HEK293 (cell line): ENCODE results near the gene SCYL3.

Experiments
- CTCF ChIA-PET: fragments of 350-600 bp; formaldehyde crosslinking; extraction: SDS; loops from one replicate; lab custom pipeline; 2021; ENCODE audit warnings: antibody characterized with exemption; lab: Yijun Ruan, JAX
- POLR2A ChIA-PET: fragments of 300-600 bp; formaldehyde crosslinking; extraction: SDS; loops from one replicate; lab custom pipeline; 2020; ENCODE audit warnings: antibody characterized with exemption, inconsistent platforms; lab: Yijun Ruan, JAX
- H3K27ac ChIP-seq: fragments of 200-500 bp; sonication (Bioruptor generic); 2 replicates; pipeline ENCODE4 v1.5.1; 2014; ENCODE audit warnings: low read depth, low read length, control low read depth, inconsistent platforms; ENCODE audit errors: extremely low read depth
- H3K36me3 ChIP-seq, 2 experiments: fragments of 200-500 bp in 1 of 2; sonication (Bioruptor generic) in 1 of 2; 1 replicate in 1 of 2; 2 replicates in 1 of 2; pipeline ENCODE4 v1.5.1; 2014 to 2017; ENCODE audit warnings: inconsistent platforms in 2 of 2, low read length in 2 of 2; ENCODE audit not compliant: control insufficient read depth in 2 of 2, insufficient read depth in 1 of 2
- H3K4me1 ChIP-seq: fragments of 200-500 bp; sonication (Bioruptor generic); 2 replicates; pipeline ENCODE4 v1.5.1; 2014; ENCODE audit warnings: mild to moderate bottlenecking, low read length, inconsistent platforms; ENCODE audit not compliant: control insufficient read depth, insufficient read depth
- H3K4me3 ChIP-seq: 2 replicates; pipeline ENCODE4 v1.5.1; 2011; ENCODE audit warnings: low read depth, mild to moderate bottlenecking, control low read depth, low read length, moderate library complexity
- H3K9me3 ChIP-seq: fragments of 200-500 bp; sonication (Bioruptor generic); 2 replicates; pipeline ENCODE4 v1.5.1; 2014; ENCODE audit warnings: low read depth, low read length, inconsistent platforms; ENCODE audit not compliant: control insufficient read depth, insufficient read depth
- AEBP2 ChIP-seq: fragments of 450-650 bp; formaldehyde crosslinking; IDR thresholded peaks from 2 replicates; pipeline ENCODE4 v1.5.1; 2016; ENCODE audit warnings: missing biosample characterization, missing genetic modification characterization, borderline replicate concordance
- BCL11A ChIP-seq: fragments of 450-650 bp; formaldehyde crosslinking; IDR thresholded peaks from 2 replicates; pipeline ENCODE4 v1.5.1; 2016; ENCODE audit warnings: low read depth, missing biosample characterization, missing genetic modification characterization
- HOXA7 ChIP-seq: sonication (generic); formaldehyde crosslinking; IDR thresholded peaks from 2 replicates; pipeline ENCODE4 v1.8.1; 2022; ENCODE audit warnings: missing genetic modification reagents, borderline replicate concordance
- SCRT2 ChIP-seq: fragments of 450-650 bp; formaldehyde crosslinking; IDR thresholded peaks from 2 replicates; pipeline ENCODE4 v1.5.1; 2016; ENCODE audit warnings: missing biosample characterization, missing genetic modification characterization
- ZBTB20 ChIP-seq: fragments of 450-650 bp; formaldehyde crosslinking; IDR thresholded peaks from 2 replicates; pipeline ENCODE4 v1.5.1; 2016; ENCODE audit warnings: missing biosample characterization, missing genetic modification characterization
- ZBTB48 ChIP-seq: fragments of 450-650 bp; formaldehyde crosslinking; IDR thresholded peaks from 2 replicates; pipeline ENCODE4 v1.5.1; 2016; ENCODE audit warnings: missing biosample characterization, missing genetic modification characterization
- ZBTB8A ChIP-seq: fragments of 450-650 bp; formaldehyde crosslinking; IDR thresholded peaks from 2 replicates; pipeline ENCODE4 v1.5.1; 2016; ENCODE audit warnings: missing biosample characterization, missing genetic modification characterization
- ZFP3 ChIP-seq: fragments of 450-650 bp; formaldehyde crosslinking; IDR thresholded peaks from 2 replicates; pipeline ENCODE4 v1.5.1; 2016; ENCODE audit warnings: low read depth, missing biosample characterization, missing genetic modification characterization
- ZNF10 ChIP-seq: fragments of 450-650 bp; formaldehyde crosslinking; IDR thresholded peaks from 2 replicates; pipeline ENCODE4 v1.5.1; 2017; ENCODE audit warnings: missing biosample characterization, missing genetic modification characterization
- ZNF114 ChIP-seq: fragments of 450-650 bp; formaldehyde crosslinking; IDR thresholded peaks from 2 replicates; pipeline ENCODE4 v1.5.0; 2017; ENCODE audit warnings: missing biosample characterization, missing genetic modification characterization
- ZNF133 ChIP-seq: fragments of 450-650 bp; formaldehyde crosslinking; IDR thresholded peaks from 2 replicates; pipeline ENCODE4 v1.5.1; 2016; ENCODE audit warnings: missing biosample characterization, missing genetic modification characterization
- ZNF140 ChIP-seq: fragments of 450-650 bp; formaldehyde crosslinking; IDR thresholded peaks from 2 replicates; pipeline ENCODE4 v1.5.1; 2016; ENCODE audit warnings: missing biosample characterization, missing genetic modification characterization
- ZNF19 ChIP-seq: fragments of 450-650 bp; formaldehyde crosslinking; IDR thresholded peaks from 2 replicates; pipeline ENCODE4; 2016; ENCODE audit warnings: missing biosample characterization, missing genetic modification characterization, low read depth
- ZNF221 ChIP-seq: fragments of 450-650 bp; formaldehyde crosslinking; IDR thresholded peaks from 2 replicates; pipeline ENCODE4 v1.5.1; 2017; ENCODE audit warnings: missing biosample characterization, missing genetic modification characterization, borderline replicate concordance
- ZNF23 ChIP-seq: fragments of 450-650 bp; formaldehyde crosslinking; IDR thresholded peaks from 2 replicates; pipeline ENCODE4 v1.5.1; 2016; ENCODE audit warnings: missing biosample characterization, missing genetic modification characterization, borderline replicate concordance
- ZNF350 ChIP-seq: fragments of 450-650 bp; formaldehyde crosslinking; IDR thresholded peaks from 2 replicates; pipeline ENCODE4 v1.5.0; 2017; ENCODE audit warnings: missing biosample characterization, mild to moderate bottlenecking, missing genetic modification characterization
- ZNF391 ChIP-seq: fragments of 450-650 bp; formaldehyde crosslinking; IDR thresholded peaks from 2 replicates; pipeline ENCODE4 v1.5.1; 2016; ENCODE audit warnings: low read depth, missing biosample characterization, missing genetic modification characterization, borderline replicate concordance
- ZNF416 ChIP-seq: fragments of 450-650 bp; formaldehyde crosslinking; IDR thresholded peaks from 2 replicates; pipeline ENCODE4 v1.5.1; 2016; ENCODE audit warnings: missing biosample characterization, missing genetic modification characterization
- ZNF501 ChIP-seq: fragments of 450-650 bp; formaldehyde crosslinking; IDR thresholded peaks from 2 replicates; pipeline ENCODE4 v1.5.1; 2016; ENCODE audit warnings: missing biosample characterization, missing genetic modification characterization
- ZNF510 ChIP-seq: fragments of 450-650 bp; formaldehyde crosslinking; IDR thresholded peaks from 2 replicates; pipeline ENCODE4 v1.5.1; 2018; ENCODE audit warnings: mild to moderate bottlenecking, missing genetic modification characterization, missing biosample characterization; ENCODE audit not compliant: insufficient replicate concordance
- ZNF514 ChIP-seq: fragments of 450-650 bp; formaldehyde crosslinking; IDR thresholded peaks from 2 replicates; pipeline ENCODE4 v1.5.1; 2016; ENCODE audit warnings: missing biosample characterization, missing genetic modification characterization
- ZNF521 ChIP-seq: fragments of 450-650 bp; formaldehyde crosslinking; IDR thresholded peaks from 2 replicates; pipeline ENCODE4 v1.5.1; 2017; ENCODE audit warnings: missing biosample characterization, mild to moderate bottlenecking, missing genetic modification characterization
- ZNF529 ChIP-seq: fragments of 450-650 bp; formaldehyde crosslinking; IDR thresholded peaks from 2 replicates; pipeline ENCODE4 v1.5.1; 2017; ENCODE audit warnings: missing genetic modification characterization, missing biosample characterization; ENCODE audit not compliant: insufficient replicate concordance
- ZNF548 ChIP-seq: fragments of 450-650 bp; formaldehyde crosslinking; IDR thresholded peaks from 2 replicates; pipeline ENCODE4 v1.5.1; 2016; ENCODE audit warnings: missing biosample characterization, missing genetic modification characterization
- ZNF560 ChIP-seq: fragments of 450-650 bp; formaldehyde crosslinking; IDR thresholded peaks from 2 replicates; pipeline ENCODE4 v1.5.1; 2017; ENCODE audit warnings: missing biosample characterization, missing genetic modification characterization, borderline replicate concordance
- ZNF664 ChIP-seq: fragments of 450-650 bp; formaldehyde crosslinking; IDR thresholded peaks from 2 replicates; pipeline ENCODE4 v1.5.1; 2016; ENCODE audit warnings: missing biosample characterization, missing genetic modification characterization
- ZNF701 ChIP-seq: fragments of 450-650 bp; formaldehyde crosslinking; IDR thresholded peaks from 2 replicates; pipeline ENCODE4 v1.5.1; 2016; ENCODE audit warnings: missing biosample characterization, missing genetic modification characterization
- ZNF792 ChIP-seq: fragments of 450-650 bp; formaldehyde crosslinking; IDR thresholded peaks from 2 replicates; pipeline ENCODE4 v1.5.1; 2016; ENCODE audit warnings: missing biosample characterization, missing genetic modification characterization
- ZNF830 ChIP-seq: fragments of 450-650 bp; IDR thresholded peaks from 2 replicates; pipeline ENCODE4 v1.5.0; 2018; ENCODE audit warnings: missing biosample characterization, missing genetic modification characterization, low read depth, mild to moderate bottlenecking, moderate library complexity
- ZSCAN16 ChIP-seq: fragments of 450-650 bp; formaldehyde crosslinking; IDR thresholded peaks from 2 replicates; pipeline ENCODE4 v1.5.1; 2016; ENCODE audit warnings: missing biosample characterization, missing genetic modification characterization
- ZSCAN30 ChIP-seq: fragments of 450-650 bp; IDR thresholded peaks from 2 replicates; pipeline ENCODE4 v1.5.1; 2018; ENCODE audit warnings: missing biosample characterization, mild to moderate bottlenecking, missing genetic modification characterization, moderate library complexity

Gene SCYL3

DNA sequence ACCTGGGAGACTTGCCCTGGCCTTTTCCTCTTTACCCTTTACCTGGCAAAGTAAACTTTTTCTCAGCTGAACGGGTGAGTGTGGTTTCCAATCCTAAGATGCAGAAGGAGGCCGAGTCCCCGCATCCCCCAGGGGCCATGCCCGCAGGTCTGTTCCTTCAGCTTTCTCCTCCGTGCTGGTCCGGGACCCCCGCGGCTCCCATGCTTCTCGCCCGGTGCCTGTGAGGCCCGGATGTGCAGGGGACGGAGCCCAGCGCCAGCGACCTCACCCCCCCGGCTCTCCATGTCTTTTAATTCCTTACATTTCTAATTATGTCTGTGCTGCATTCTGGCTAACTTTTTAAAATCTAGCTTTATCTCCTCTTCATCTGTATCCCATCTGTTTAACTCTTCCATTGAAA lies 21.5 kb upstream of the SCYL3 start:
- Histone ChIP-seq H3K27ac (no peak overlapping the region), H3K9me3 (no peaks in the 10 kb centered on the region), H3K36me3 (no peaks in the 10 kb centered on the region), H3K4me3 (no peak overlapping the region), H3K4me1 (no peaks in the 10 kb centered on the region)
- ChIA-PET POLR2A (interaction anchor here (0.6 kb wide), 1 partner anchor 1652 kb away, joined by 3 read pairs; no protein-coding TSS in a partner anchor), CTCF (interaction anchor here (1.4 kb wide), 1 partner anchor 14 kb away, joined by 3 read pairs; no protein-coding TSS in a partner anchor)
- TF ChIP-seq ZBTB20 = no peak
- TF ChIP-seq ZNF521 (tag by site-specific recombination) = no peak
- no peak for TF ChIP-seq ZNF221
- TF ChIP-seq ZNF391 = no peak
- TF ChIP-seq ZNF548 = no peak
- TF ChIP-seq AEBP2 = no peak
- no peak for TF ChIP-seq ZNF416 (tag by site-specific recombination)
- no peak for TF ChIP-seq ZNF529 (tag by site-specific recombination)

DNA sequence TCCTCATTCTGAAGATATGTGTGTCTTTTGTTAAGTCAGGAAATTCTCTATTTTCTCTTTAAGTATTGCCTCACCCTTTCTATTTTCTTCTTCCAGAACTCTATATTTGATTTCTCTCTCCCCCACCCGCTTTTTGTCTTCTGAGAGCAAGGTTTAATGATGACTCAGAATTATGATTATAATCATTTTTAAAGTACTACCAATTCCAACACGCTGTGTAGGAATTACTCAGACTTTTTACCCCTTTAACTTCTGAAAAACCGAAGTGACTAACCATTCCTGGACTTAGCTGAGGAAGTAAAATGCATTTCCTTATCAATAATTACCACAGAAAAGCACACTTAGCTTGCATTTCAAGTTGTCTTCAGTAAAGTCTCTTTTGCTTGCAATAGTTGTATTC lies 20.8 kb upstream of the SCYL3 start:
- no peak overlapping the region for H3K4me3 ChIP-seq
- ChIA-PET CTCF (interaction anchor here (1.4 kb wide), 1 partner anchor 15 kb away, joined by 3 read pairs; no protein-coding TSS in a partner anchor), POLR2A (no interaction called here)
- no peak overlapping the region for H3K27ac ChIP-seq
- H3K4me1 ChIP-seq = no peaks in the 10 kb centered on the region
- H3K36me3 ChIP-seq = no peaks in the 10 kb centered on the region
- TF ChIP-seq ZSCAN16 (tag by site-specific recombination) (no peak), ZNF510 (no peak), ZNF560 (tag by site-specific recombination) (no peak), ZNF114 (tag by site-specific recombination) (no peak), ZNF350 (tag by site-specific recombination) (no peak), ZFP3 (tag by site-specific recombination) (no peak), ZNF792 (tag by site-specific recombination) (no peak), ZBTB48 (no peak), ZSCAN30 (tag by site-specific recombination) (no peak), ZNF140 (tag by site-specific recombination) (no peak), ZNF501 (tag by site-specific recombination) (no peak), ZNF19 (no peak)
- no peaks in the 10 kb centered on the region for H3K9me3 ChIP-seq

DNA sequence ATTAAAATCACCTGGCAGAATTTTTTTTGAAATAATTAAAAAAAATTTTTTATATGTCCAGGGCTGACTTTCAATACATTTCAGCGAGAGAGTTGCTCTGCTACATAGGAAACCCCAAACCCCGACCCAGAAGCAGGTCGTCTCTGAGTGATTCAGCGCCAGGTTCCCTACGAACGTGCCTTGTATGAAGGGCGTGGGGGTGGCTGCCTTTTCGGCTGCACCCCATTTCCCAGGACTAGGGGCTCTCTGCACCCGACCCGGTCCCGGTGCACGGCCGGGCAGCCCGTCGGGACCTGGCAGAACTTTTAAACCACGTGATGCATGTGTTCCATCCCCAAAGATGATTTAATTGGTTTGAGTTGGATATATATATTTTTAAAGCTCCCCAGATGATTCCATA lies 15.8 kb upstream of the SCYL3 start:
- H3K4me1 ChIP-seq = no peaks in the 10 kb centered on the region
- no peak overlapping the region for H3K4me3 ChIP-seq
- ChIA-PET POLR2A (interaction anchor here (1.0 kb wide), 1 partner anchor 16 kb away, joined by 5 read pairs; the partner anchor contains the start of gene SCYL3), CTCF (interaction anchor here (0.7 kb wide), 2 partner anchors 13 to 252 kb away, joined by 3 to 4 read pairs; no protein-coding TSS in a partner anchor)
- no peak overlapping the region for H3K27ac ChIP-seq
- no peaks in the 10 kb centered on the region for H3K9me3 ChIP-seq
- H3K36me3 ChIP-seq = no peaks in the 10 kb centered on the region
- TF ChIP-seq BCL11A (tag by site-specific recombination) (no peak), ZNF664 (no peak), HOXA7 (CRISPR knock-in tag) (no peak), ZNF23 (tag by site-specific recombination) (no peak), ZNF830 (no peak), SCRT2 (tag by site-specific recombination) (no peak), ZNF701 (tag by site-specific recombination) (no peak), ZNF514 (tag by site-specific recombination) (no peak), ZNF140 (tag by site-specific recombination) (no peak), ZBTB8A (tag by site-specific recombination) (no peak), ZNF10 (no peak), ZNF133 (tag by site-specific recombination) (no peak)
